IPS-18a (cell line): Measurements from ENCODE around the gene ARL14EP.

Experiments
- H3K27ac ChIP-seq: one replicate; pipeline ENCODE4 v1.5.1; 2013; ENCODE audit warnings: low read length
- H3K27me3 ChIP-seq: one replicate; pipeline ENCODE4 v1.6.1; 2013; ENCODE audit warnings: mild to moderate bottlenecking, low read length; ENCODE audit not compliant: control insufficient read depth, insufficient read depth
- H3K36me3 ChIP-seq: one replicate; pipeline ENCODE4 v1.6.1; 2013; ENCODE audit warnings: low read depth, low read length; ENCODE audit not compliant: control insufficient read depth
- H3K4me1 ChIP-seq: one replicate; pipeline ENCODE4 v1.6.1; 2013; ENCODE audit warnings: low read depth, low read length; ENCODE audit not compliant: control insufficient read depth
- H3K4me3 ChIP-seq: one replicate; pipeline ENCODE4 v1.5.1; 2013; ENCODE audit warnings: low read length
- H3K9ac ChIP-seq: one replicate; pipeline ENCODE4 v1.6.1; 2013; ENCODE audit warnings: mild to moderate bottlenecking, low read length, moderate library complexity
- H3K9me3 ChIP-seq: one replicate; pipeline ENCODE4 v1.6.1; 2013; ENCODE audit warnings: low read depth, low read length; ENCODE audit not compliant: control insufficient read depth

Gene ARL14EP

GRCh38 chr11:30358536-30358935 is 35.6 kb downstream of the ARL14EP start:
- H3K4me3 ChIP-seq = no peak overlapping the region

GRCh38 chr11:30360741-30361140 is 37.8 kb downstream of the ARL14EP start:
- H3K4me1 ChIP-seq = peaks cover 11% of the 10 kb centered on the region
- H3K4me3 ChIP-seq = no peak overlapping the region
- H3K9me3 ChIP-seq = no peaks in the 10 kb centered on the region
- no peak overlapping the region for H3K9ac ChIP-seq
- H3K36me3 ChIP-seq = no peaks in the 10 kb centered on the region
- H3K27me3 ChIP-seq = no peaks in the 10 kb centered on the region
- H3K27ac ChIP-seq = no peak overlapping the region

More at GRCh38 chr11:30358536-30358935, 35.6 kb downstream of the ARL14EP start:
- H3K9ac ChIP-seq = no peak overlapping the region
- no peaks in the 10 kb centered on the region for H3K9me3 ChIP-seq
- H3K36me3 ChIP-seq = no peaks in the 10 kb centered on the region
- H3K27me3 ChIP-seq = no peaks in the 10 kb centered on the region
- no peaks in the 10 kb centered on the region for H3K4me1 ChIP-seq
- H3K27ac ChIP-seq = no peak overlapping the region

DNA sequence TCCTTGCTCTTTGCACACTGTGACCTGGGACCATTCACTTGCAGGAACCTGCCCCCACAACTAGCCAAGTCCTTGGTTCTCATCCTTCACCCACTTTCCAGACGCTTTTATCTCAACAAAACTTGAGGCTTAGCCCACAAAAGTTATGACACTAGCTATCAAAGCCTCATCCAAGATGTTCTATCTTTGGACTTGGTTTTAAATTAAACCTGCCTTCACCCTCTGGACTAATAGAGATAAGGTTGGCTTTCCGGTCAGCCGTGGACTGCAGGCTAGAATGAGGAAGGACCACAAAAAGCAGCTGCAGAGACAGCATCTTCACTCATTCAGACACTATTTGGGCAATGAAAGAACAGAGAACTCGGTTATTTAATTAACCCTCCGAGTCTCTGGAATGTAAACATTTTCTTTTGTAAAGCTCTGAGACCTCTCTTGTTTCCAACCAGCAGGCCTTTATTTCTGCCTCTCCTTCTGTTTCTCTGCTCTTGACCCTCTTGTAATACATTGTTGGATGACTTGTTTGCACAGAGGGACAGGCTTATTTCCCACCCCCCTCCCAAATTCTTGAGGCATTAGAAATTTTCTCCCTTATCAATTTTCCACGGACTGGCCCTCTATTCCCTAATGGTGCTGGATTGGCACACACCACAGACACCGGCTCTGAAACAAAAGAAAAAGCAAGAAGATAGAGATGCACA is 41.4 kb downstream of the ARL14EP start:
- Histone ChIP-seq H3K4me3 (no peak overlapping the region), H3K4me1 (peaks cover 11% of the 10 kb centered on the region), H3K27me3 (no peaks in the 10 kb centered on the region), H3K9me3 (no peaks in the 10 kb centered on the region), H3K9ac (no peak overlapping the region), H3K27ac (no peak overlapping the region), H3K36me3 (no peaks in the 10 kb centered on the region)

GRCh38 chr11:30364837-30365482 is 42.1 kb downstream of the ARL14EP start:
- no peak overlapping the region for H3K27ac ChIP-seq
- no peaks in the 10 kb centered on the region for H3K27me3 ChIP-seq
- H3K9me3 ChIP-seq = no peaks in the 10 kb centered on the region
- no peaks in the 10 kb centered on the region for H3K36me3 ChIP-seq
- peaks cover 11% of the 10 kb centered on the region for H3K4me1 ChIP-seq
- H3K9ac ChIP-seq = no peak overlapping the region
- no peak overlapping the region for H3K4me3 ChIP-seq

DNA sequence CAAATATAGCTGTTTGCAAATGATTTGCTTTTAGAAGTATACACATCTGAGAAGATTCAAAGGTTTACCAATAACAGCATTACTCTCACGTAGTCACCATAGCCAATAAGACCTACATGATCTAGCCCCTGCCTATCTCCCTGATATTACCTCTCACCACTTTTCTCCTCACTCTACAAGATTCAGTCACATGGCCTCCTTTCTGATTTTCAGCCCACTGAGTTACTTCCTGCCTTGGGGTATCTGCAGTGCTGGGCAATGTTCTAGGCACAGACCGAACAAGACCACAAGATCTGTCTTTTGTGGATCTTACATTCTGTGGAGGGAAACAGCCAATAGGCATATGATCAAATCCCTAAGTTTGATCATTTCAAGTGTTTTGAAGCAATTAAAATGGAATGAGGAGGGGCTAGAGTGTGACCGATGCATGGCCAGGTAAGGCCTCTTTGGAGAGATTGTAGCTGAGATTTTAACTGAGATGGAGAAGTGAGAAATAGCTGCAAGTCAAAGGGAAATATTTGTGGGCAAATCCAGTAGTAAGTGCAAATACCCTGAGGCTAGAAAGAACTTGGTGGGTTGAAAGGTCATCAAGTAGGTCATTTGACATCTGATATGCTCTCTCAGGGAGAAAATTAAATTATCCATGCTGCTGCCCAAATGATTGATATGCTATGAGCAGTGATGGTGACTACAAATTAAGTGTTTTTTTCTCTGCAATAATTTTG is 43.1 kb downstream of the ARL14EP start:
- Histone ChIP-seq H3K27ac (no peak overlapping the region), H3K27me3 (no peaks in the 10 kb centered on the region), H3K9ac (no peak overlapping the region), H3K9me3 (no peaks in the 10 kb centered on the region), H3K4me1 (peaks cover 11% of the 10 kb centered on the region), H3K4me3 (no peak overlapping the region), H3K36me3 (no peaks in the 10 kb centered on the region)

- no peaks in the 10 kb centered on the region for H3K9me3 ChIP-seq
- H3K9ac ChIP-seq = no peak overlapping the region
- H3K27me3 ChIP-seq = no peaks in the 10 kb centered on the region
- H3K4me1 ChIP-seq = peaks cover 11% of the 10 kb centered on the region
- no peak overlapping the region for H3K27ac ChIP-seq
- no peaks in the 10 kb centered on the region for H3K36me3 ChIP-seq
- H3K4me3 ChIP-seq = no peak overlapping the region
Observed at GRCh38 chr11:30368394-30368793, 45.5 kb downstream of the ARL14EP start.

DNA sequence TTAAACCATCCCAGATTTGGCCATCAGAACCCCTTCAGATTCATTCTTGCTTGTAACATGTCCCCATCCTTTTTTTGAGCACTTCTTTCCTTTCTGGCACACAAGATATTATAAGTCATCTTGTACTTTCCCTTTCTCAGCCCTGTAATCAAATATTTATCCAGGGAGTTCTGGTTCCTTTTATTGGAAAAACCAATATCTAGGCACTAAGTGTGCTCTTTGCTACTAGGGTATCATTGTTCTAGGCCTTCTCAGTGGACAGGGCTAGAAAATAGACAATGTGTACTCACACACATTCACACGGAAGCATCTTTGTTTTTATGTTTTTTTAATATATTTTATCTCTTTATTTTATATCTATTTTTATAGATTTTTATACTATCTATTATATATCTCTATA is 47.3 kb downstream of the ARL14EP start:
- no peak overlapping the region for H3K9ac ChIP-seq
- H3K4me1 ChIP-seq = no peaks in the 10 kb centered on the region
- no peaks in the 10 kb centered on the region for H3K36me3 ChIP-seq
- no peaks in the 10 kb centered on the region for H3K9me3 ChIP-seq
- no peak overlapping the region for H3K27ac ChIP-seq
- no peaks in the 10 kb centered on the region for H3K27me3 ChIP-seq
- H3K4me3 ChIP-seq = no peak overlapping the region

DNA sequence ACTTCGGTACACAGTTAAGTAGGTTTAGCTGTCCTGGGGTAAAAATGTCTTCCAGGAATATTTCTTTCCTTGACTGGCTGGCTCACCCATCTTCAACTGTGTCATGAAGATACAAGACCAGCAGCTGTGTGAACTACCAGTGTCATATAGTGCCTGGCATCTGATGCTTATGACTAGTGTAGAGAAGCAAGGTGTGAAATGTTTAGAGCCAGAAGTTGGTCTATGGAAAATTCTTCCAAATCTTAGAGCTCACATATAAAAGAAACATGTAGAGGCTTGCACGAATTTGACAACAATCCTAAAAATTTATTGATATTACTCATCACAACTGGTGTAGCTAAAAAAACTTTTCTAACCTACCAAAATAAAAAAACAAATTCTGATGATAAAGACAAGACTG is 54.4 kb downstream of the ARL14EP start:
- no peak overlapping the region for H3K4me3 ChIP-seq
- no peaks in the 10 kb centered on the region for H3K36me3 ChIP-seq
- H3K4me1 ChIP-seq = no peaks in the 10 kb centered on the region
- H3K9me3 ChIP-seq = no peaks in the 10 kb centered on the region
- H3K9ac ChIP-seq = no peak overlapping the region
- no peak overlapping the region for H3K27ac ChIP-seq
- no peaks in the 10 kb centered on the region for H3K27me3 ChIP-seq

DNA sequence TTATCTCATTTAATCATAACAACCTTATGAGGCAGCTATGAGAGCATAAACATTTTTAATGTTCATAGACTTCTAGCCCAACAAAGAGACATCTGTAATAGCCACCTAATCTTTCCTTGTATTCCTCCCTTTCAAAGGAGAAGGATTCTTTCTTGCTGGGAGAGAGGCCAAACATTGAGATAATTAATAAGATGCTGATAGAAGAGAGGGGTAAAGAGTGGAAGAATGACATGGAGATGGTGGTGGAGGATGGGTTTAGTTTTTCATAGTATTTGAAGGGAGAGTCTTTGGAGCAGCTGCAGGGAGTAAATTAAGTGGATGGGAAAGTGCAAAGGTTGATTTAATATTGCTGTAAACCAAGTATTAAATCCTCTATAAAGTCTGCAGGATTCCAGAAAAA is 57.9 kb downstream of the ARL14EP start:
- H3K9ac ChIP-seq = no peak overlapping the region
- H3K36me3 ChIP-seq = no peaks in the 10 kb centered on the region
- no peak overlapping the region for H3K4me3 ChIP-seq
- H3K4me1 ChIP-seq = no peaks in the 10 kb centered on the region
- H3K9me3 ChIP-seq = no peaks in the 10 kb centered on the region
- no peaks in the 10 kb centered on the region for H3K27me3 ChIP-seq
- no peak overlapping the region for H3K27ac ChIP-seq

DNA sequence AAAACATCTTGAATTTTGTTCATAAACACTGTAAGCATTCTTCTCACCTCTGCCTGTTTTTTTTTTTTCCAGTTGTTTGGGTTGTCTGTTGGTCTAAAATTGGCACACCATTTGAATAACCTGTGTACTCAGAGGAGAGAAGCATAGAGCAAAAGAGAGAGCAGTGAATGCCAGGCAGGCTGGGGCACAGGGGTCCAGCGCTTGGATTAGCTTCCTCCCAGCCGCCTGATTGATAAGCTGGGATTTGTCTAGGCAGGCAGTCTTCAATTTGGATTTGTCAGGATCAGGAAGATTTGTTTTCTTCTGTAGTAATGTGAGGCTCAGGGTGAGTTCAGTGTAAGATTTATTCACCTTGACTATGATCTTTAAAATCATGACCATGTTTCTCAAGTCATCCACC is 59.0 kb downstream of the ARL14EP start:
- Histone ChIP-seq H3K4me1 (no peaks in the 10 kb centered on the region), H3K36me3 (no peaks in the 10 kb centered on the region), H3K27ac (no peak overlapping the region), H3K9ac (no peak overlapping the region), H3K9me3 (no peaks in the 10 kb centered on the region), H3K4me3 (no peak overlapping the region), H3K27me3 (no peaks in the 10 kb centered on the region)
